Endothelial cell of umbilical vein (primary cell): ENCODE measurements around the gene ZFP14.

ENCODE experiments used
- CTCF ChIP-seq, 2 donors: IDR thresholded peaks; 1 replicate in 1 of 2; 2 replicates in 1 of 2; pipeline ENCODE4 v1.5.1; 2011; ENCODE audit warnings: low read length in 2 of 2, mild to moderate bottlenecking in 2 of 2, moderate library complexity in 2 of 2, control low read depth in 1 of 2, inconsistent platforms in 1 of 2, low read depth in 1 of 2; ENCODE audit not compliant: insufficient read depth in 1 of 2; ENCODE audit errors: extremely low read depth in 1 of 2
- EZH2 ChIP-seq: IDR thresholded peaks from 2 replicates; pipeline ENCODE4 v1.6.1; 2012; ENCODE audit warnings: borderline replicate concordance, low read depth, mild to moderate bottlenecking, moderate library complexity, low read length, inconsistent platforms; ENCODE audit not compliant: severe bottlenecking
- FOS ChIP-seq: IDR thresholded peaks from 2 replicates; pipeline ENCODE4 v1.6.1; 2011; ENCODE audit warnings: mild to moderate bottlenecking, low read length, moderate library complexity, borderline replicate concordance; ENCODE audit not compliant: insufficient read depth
- JUN ChIP-seq: IDR thresholded peaks from 2 replicates; pipeline ENCODE4 v1.6.1; 2011; ENCODE audit warnings: borderline replicate concordance, low read depth; ENCODE audit not compliant: insufficient read length, insufficient read depth
- MAX ChIP-seq: IDR thresholded peaks from 2 replicates; pipeline ENCODE4 v1.6.1; 2011; ENCODE audit not compliant: insufficient read depth, insufficient read length
- MYC ChIP-seq: IDR thresholded peaks from one replicate; pipeline ENCODE4 v1.6.1; 2011; ENCODE audit warnings: mild to moderate bottlenecking, low read depth, low read length
- POLR2A ChIP-seq: IDR thresholded peaks from 2 replicates; pipeline ENCODE4 v1.6.1; 2012; ENCODE audit warnings: low read depth, mild to moderate bottlenecking, control low read depth, low read length
- POLR2AphosphoS5 ChIP-seq: IDR thresholded peaks from 2 replicates; pipeline ENCODE4 v1.6.1; 2012; ENCODE audit warnings: low read depth, mild to moderate bottlenecking, control low read depth, low read length, moderate library complexity; ENCODE audit not compliant: insufficient read depth

- no peak for TF ChIP-seq CTCF (IDR thresholded peaks at IDR 0.05; ENCODE audit: extremely low read depth in 1 of 2, insufficient read depth in 1 of 2, low read depth in 1 of 2, low read length in 2 of 2)
- TF ChIP-seq MYC: no peak
- TF ChIP-seq POLR2AphosphoS5: no peak
- TF ChIP-seq JUN: no peak
- no peak for TF ChIP-seq MAX
- TF ChIP-seq POLR2A: no peak
- no peak for TF ChIP-seq EZH2
- TF ChIP-seq FOS: no peak
Measured at GRCh38 chr19:36409841-36410240, 30.8 kb upstream of the ZFP14 start.
